ENCODE data around the gene UBAP1.
"Not testable (repeated sequence)": the region's sequence is repeated elsewhere in the genome, so short reads cannot be mapped to it uniquely, and the experiment has no call there.

GRCh38 chr9:34138644-34139043 lies 40.2 kb upstream of the UBAP1 start:
- not testable (repeated sequence) for TF ChIP-seq POLR2AphosphoS5 (IDR thresholded peaks at IDR 0.05); POLR2A (IDR thresholded peaks at IDR 0.05); EP300 (IDR thresholded peaks at IDR 0.05; ENCODE audit: low read depth)
- TF ChIP-seq, protein P1, sequence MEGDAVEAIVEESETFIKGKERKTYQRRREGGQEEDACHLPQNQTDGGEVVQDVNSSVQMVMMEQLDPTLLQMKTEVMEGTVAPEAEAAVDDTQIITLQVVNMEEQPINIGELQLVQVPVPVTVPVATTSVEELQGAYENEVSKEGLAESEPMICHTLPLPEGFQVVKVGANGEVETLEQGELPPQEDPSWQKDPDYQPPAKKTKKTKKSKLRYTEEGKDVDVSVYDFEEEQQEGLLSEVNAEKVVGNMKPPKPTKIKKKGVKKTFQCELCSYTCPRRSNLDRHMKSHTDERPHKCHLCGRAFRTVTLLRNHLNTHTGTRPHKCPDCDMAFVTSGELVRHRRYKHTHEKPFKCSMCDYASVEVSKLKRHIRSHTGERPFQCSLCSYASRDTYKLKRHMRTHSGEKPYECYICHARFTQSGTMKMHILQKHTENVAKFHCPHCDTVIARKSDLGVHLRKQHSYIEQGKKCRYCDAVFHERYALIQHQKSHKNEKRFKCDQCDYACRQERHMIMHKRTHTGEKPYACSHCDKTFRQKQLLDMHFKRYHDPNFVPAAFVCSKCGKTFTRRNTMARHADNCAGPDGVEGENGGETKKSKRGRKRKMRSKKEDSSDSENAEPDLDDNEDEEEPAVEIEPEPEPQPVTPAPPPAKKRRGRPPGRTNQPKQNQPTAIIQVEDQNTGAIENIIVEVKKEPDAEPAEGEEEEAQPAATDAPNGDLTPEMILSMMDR (IDR thresholded peaks at IDR 0.05) = not testable (repeated sequence)
